K562 (cell line): ENCODE results near the gene PPT2. TPM values are rescaled to one million over a fixed set of nuclear protein-coding genes. Genes with fewer than 3 reads are reported as not detected.

Source experiments
- KDM4B ChIP-seq, 2 experiments: fragments of 450-650 bp in 1 of 2; sonication (generic) in 1 of 2; IDR thresholded peaks; 2 replicates each; pipeline ENCODE4 v1.6.1; 2016 to 2017; ENCODE audit warnings: borderline replicate concordance in 2 of 2, antibody characterized with exemption in 1 of 2, low read depth in 1 of 2, mild to moderate bottlenecking in 1 of 2
- MECOM ChIP-seq: fragments of 250-450 bp; sonication (Bioruptor Pico); IDR thresholded peaks from 2 replicates; pipeline ENCODE4 v1.8.0; 2022; ENCODE audit warnings: inconsistent platforms
- POLR2AphosphoS5 ChIP-seq: IDR thresholded peaks from 2 replicates; pipeline ENCODE4 v1.6.1; 2011; ENCODE audit warnings: mild to moderate bottlenecking, low read depth, low read length, moderate library complexity; ENCODE audit not compliant: control insufficient read depth, insufficient read depth
- PTTG1 ChIP-seq: fragments of 450-650 bp; IDR thresholded peaks from 2 replicates; pipeline ENCODE4 v1.6.1; 2016; ENCODE audit warnings: low read depth, mild to moderate bottlenecking, missing genetic modification characterization, missing compliant biosample characterization
- U2AF1 ChIP-seq: fragments of 200-400 bp; formaldehyde crosslinking; optimal IDR thresholded peaks from 2 replicates; pipeline ENCODE3; 2017; ENCODE audit warnings: mild to moderate bottlenecking, low read depth, low read length, moderate library complexity
- ZNF184 ChIP-seq: sonication (generic); formaldehyde crosslinking; IDR thresholded peaks from 2 replicates; pipeline ENCODE4 v1.5.0; 2020; ENCODE audit warnings: missing genetic modification reagents
- ZNF583 ChIP-seq: fragments of 250-450 bp; sonication (Bioruptor Pico); IDR thresholded peaks from 2 replicates; pipeline ENCODE4 v1.4.0; 2020
- ZNF644 ChIP-seq: fragments of 200-800 bp; sonication (Bioruptor generic); IDR thresholded peaks from 2 replicates; pipeline ENCODE4 v1.6.1; 2016; ENCODE audit warnings: low read depth, missing genetic modification characterization, missing compliant biosample characterization
- ZNF668 ChIP-seq: fragments of 250-450 bp; sonication (Bioruptor Pico); IDR thresholded peaks from 2 replicates; pipeline ENCODE4 v1.8.0; 2022; ENCODE audit warnings: mild to moderate bottlenecking, inconsistent platforms
- ZNF75A ChIP-seq: fragments of 450-650 bp; formaldehyde crosslinking; IDR thresholded peaks from 2 replicates; pipeline ENCODE4 v1.4.0; 2020; ENCODE audit warnings: mild to moderate bottlenecking
- polyA plus RNA-seq, 8 experiments: library from polyadenylated mRNA; depleted of rRNA in 4 of 8; stranded (reverse) in 5 of 8; unstranded in 3 of 8; fragments of >200 nt; fragmentation: Nextera tagmentation in 2 of 8; fragmentation: Illumina TruSeq in 1 of 8; extraction: Ambion mirVana in 2 of 8; extraction: Trizol in 1 of 8; gene quantifications; 2 replicates each; pipeline versions ENCODE4 v1.2.1 to v1.2.3, GENCODE V29; 2011 to 2014; ENCODE audit warnings: inconsistent platforms in 1 of 8, missing spikeins in 1 of 8
- total RNA-seq, 7 experiments: library from RNA; depleted of rRNA in 6 of 7; stranded (reverse); fragments of >200 nt in 6 of 7; fragmentation: Illumina TruSeq in 2 of 7; extraction: Trizol in 2 of 7; gene quantifications; 2 replicates each; pipeline versions ENCODE4 v1.2.1 to v1.2.3, GENCODE V29; 2011 to 2021; ENCODE audit warnings: low replicate concordance in 1 of 7
- TF ChIP-seq, protein P1 (sequence below): sonication (generic); formaldehyde crosslinking; IDR thresholded peaks from 2 replicates; pipeline ENCODE4 v1.8.1; 2023; ENCODE audit warnings: missing genetic modification reagents, mild to moderate bottlenecking, borderline replicate concordance
- TF ChIP-seq, protein P2 (sequence below): sonication (generic); formaldehyde crosslinking; IDR thresholded peaks from 2 replicates; pipeline ENCODE4 v1.8.1; 2023; ENCODE audit warnings: mild to moderate bottlenecking, missing genetic modification reagents
- TF ChIP-seq, protein P3 (sequence below): fragments of 450-650 bp; formaldehyde crosslinking; IDR thresholded peaks from 2 replicates; pipeline ENCODE4 v1.4.0; 2020; ENCODE audit warnings: mild to moderate bottlenecking
- TF ChIP-seq, protein P4 (sequence below): sonication (generic); formaldehyde crosslinking; IDR thresholded peaks from 2 replicates; pipeline ENCODE4 v1.8.1; 2022; ENCODE audit warnings: missing genetic modification reagents
- TF ChIP-seq, protein P5 (sequence below): fragments of 250-450 bp; sonication (Bioruptor Pico); IDR thresholded peaks from 2 replicates; pipeline ENCODE4 v1.5.0; 2020; ENCODE audit warnings: mild to moderate bottlenecking

PPT2 gene
- total and polyA plus RNA-seq, 9 of the 15 experiments (the other 6 are each of a cell fraction or from before 2014, with no cell fraction given), result 27.4 to 98.8 (median 69.9) TPM

DNA sequence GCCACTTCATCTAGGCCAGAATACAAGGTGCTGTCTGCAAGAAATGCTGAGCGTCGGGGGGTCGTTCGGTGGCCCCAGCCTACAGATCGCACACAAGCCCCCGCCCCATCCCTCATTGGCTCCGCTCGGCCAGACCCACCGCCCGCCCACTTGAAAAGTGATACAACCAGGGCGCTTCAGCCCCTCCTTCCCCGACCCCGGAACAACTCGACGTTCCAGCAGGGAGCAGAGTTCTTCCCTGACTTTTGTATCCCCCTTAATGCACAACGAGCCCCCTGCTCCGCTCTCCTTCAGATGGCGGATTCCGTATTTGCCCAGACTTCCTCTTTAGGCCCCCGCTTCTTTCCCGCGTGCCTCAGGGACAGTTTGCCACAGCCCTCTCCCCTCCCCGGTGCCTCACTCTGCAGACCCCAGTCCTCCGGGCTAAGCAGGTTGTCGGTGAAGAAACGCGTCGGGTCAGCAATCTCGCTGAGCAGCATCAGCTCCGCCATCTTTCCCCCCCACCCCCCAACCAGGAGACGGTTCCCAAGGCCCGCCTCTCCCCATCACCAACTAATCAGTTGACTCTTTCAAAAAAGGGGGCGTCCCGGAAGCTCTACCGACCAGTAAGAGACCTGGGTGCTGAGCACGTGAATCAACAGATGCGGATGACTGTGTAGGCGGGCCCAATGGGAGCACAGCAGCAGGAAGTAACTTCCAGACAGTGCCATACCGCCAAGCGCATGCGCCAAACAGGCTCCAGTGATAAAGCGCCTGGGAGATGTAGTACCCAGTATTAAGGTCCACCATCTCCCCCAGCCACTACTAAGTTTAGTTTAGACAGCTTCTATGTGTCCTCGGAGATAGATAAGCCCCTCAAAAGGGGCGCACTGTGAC lies 26.0 kb upstream of the PPT2 start, which contains the start of gene ATF6B (continued):
- TF ChIP-seq, protein P1, sequence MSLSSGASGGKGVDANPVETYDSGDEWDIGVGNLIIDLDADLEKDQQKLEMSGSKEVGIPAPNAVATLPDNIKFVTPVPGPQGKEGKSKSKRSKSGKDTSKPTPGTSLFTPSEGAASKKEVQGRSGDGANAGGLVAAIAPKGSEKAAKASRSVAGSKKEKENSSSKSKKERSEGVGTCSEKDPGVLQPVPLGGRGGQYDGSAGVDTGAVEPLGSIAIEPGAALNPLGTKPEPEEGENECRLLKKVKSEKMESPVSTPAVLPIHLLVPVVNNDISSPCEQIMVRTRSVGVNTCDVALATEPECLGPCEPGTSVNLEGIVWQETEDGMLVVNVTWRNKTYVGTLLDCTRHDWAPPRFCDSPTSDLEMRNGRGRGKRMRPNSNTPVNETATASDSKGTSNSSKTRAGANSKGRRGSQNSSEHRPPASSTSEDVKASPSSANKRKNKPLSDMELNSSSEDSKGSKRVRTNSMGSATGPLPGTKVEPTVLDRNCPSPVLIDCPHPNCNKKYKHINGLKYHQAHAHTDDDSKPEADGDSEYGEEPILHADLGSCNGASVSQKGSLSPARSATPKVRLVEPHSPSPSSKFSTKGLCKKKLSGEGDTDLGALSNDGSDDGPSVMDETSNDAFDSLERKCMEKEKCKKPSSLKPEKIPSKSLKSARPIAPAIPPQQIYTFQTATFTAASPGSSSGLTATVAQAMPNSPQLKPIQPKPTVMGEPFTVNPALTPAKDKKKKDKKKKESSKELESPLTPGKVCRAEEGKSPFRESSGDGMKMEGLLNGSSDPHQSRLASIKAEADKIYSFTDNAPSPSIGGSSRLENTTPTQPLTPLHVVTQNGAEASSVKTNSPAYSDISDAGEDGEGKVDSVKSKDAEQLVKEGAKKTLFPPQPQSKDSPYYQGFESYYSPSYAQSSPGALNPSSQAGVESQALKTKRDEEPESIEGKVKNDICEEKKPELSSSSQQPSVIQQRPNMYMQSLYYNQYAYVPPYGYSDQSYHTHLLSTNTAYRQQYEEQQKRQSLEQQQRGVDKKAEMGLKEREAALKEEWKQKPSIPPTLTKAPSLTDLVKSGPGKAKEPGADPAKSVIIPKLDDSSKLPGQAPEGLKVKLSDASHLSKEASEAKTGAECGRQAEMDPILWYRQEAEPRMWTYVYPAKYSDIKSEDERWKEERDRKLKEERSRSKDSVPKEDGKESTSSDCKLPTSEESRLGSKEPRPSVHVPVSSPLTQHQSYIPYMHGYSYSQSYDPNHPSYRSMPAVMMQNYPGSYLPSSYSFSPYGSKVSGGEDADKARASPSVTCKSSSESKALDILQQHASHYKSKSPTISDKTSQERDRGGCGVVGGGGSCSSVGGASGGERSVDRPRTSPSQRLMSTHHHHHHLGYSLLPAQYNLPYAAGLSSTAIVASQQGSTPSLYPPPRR (CRISPR knock-in tag), result no peak
- TF ChIP-seq, protein P2, sequence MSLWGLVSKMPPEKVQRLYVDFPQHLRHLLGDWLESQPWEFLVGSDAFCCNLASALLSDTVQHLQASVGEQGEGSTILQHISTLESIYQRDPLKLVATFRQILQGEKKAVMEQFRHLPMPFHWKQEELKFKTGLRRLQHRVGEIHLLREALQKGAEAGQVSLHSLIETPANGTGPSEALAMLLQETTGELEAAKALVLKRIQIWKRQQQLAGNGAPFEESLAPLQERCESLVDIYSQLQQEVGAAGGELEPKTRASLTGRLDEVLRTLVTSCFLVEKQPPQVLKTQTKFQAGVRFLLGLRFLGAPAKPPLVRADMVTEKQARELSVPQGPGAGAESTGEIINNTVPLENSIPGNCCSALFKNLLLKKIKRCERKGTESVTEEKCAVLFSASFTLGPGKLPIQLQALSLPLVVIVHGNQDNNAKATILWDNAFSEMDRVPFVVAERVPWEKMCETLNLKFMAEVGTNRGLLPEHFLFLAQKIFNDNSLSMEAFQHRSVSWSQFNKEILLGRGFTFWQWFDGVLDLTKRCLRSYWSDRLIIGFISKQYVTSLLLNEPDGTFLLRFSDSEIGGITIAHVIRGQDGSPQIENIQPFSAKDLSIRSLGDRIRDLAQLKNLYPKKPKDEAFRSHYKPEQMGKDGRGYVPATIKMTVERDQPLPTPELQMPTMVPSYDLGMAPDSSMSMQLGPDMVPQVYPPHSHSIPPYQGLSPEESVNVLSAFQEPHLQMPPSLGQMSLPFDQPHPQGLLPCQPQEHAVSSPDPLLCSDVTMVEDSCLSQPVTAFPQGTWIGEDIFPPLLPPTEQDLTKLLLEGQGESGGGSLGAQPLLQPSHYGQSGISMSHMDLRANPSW (CRISPR knock-in tag), result no peak
- TF ChIP-seq ZNF583, result no peak
- no peak for TF ChIP-seq U2AF1
- no peak for TF ChIP-seq ZNF668
- TF ChIP-seq POLR2AphosphoS5, result peak; percentile 71
- no peak for TF ChIP-seq ZNF644
- 0 out of 2 replicates have a peak, but pooled peaks have one; percentile 24 for TF ChIP-seq MECOM (CRISPR knock-in tag)
- TF ChIP-seq PTTG1 (tag), result no peak
- no peak for TF ChIP-seq ZNF184 (CRISPR knock-in tag)
- TF ChIP-seq, protein P3, sequence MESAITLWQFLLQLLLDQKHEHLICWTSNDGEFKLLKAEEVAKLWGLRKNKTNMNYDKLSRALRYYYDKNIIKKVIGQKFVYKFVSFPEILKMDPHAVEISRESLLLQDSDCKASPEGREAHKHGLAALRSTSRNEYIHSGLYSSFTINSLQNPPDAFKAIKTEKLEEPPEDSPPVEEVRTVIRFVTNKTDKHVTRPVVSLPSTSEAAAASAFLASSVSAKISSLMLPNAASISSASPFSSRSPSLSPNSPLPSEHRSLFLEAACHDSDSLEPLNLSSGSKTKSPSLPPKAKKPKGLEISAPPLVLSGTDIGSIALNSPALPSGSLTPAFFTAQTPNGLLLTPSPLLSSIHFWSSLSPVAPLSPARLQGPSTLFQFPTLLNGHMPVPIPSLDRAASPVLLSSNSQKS, result no peak
- TF ChIP-seq, protein P4, sequence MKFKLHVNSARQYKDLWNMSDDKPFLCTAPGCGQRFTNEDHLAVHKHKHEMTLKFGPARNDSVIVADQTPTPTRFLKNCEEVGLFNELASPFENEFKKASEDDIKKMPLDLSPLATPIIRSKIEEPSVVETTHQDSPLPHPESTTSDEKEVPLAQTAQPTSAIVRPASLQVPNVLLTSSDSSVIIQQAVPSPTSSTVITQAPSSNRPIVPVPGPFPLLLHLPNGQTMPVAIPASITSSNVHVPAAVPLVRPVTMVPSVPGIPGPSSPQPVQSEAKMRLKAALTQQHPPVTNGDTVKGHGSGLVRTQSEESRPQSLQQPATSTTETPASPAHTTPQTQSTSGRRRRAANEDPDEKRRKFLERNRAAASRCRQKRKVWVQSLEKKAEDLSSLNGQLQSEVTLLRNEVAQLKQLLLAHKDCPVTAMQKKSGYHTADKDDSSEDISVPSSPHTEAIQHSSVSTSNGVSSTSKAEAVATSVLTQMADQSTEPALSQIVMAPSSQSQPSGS (CRISPR knock-in tag), result no peak
- no peak for TF ChIP-seq KDM4B (IDR thresholded peaks at IDR 0.05; ENCODE audit: borderline replicate concordance in 2 of 2, low read depth in 1 of 2)
- TF ChIP-seq, protein P5, sequence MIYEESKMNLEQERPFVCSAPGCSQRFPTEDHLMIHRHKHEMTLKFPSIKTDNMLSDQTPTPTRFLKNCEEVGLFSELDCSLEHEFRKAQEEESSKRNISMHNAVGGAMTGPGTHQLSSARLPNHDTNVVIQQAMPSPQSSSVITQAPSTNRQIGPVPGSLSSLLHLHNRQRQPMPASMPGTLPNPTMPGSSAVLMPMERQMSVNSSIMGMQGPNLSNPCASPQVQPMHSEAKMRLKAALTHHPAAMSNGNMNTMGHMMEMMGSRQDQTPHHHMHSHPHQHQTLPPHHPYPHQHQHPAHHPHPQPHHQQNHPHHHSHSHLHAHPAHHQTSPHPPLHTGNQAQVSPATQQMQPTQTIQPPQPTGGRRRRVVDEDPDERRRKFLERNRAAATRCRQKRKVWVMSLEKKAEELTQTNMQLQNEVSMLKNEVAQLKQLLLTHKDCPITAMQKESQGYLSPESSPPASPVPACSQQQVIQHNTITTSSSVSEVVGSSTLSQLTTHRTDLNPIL, result no peak
- TF ChIP-seq ZNF75A (CRISPR knock-in tag), result no peak
